Pancreas (tissue), 10 donors: ENCODE results near the gene STH. TPM values are rescaled to one million over a fixed set of nuclear protein-coding genes. Genes with fewer than 3 reads are reported as not detected.

ENCODE experiments used
- ATAC-seq, 4 donors: fragments of 200-7000 bp; cut with Tn5 transposase; one replicate each; pipeline versions ENCODE4 v1.8.0 to v1.9.1; 2020; ENCODE audit warnings: mild to moderate bottlenecking in 4 of 4, moderate library complexity in 4 of 4
- DNase-seq, 6 donors: peaks; one replicate each; pipeline ENCODE4 v3.0.0-alpha.2; 2020
- FAIRE-seq: peaks from 2 replicates; lab custom pipeline; 2012; peaks lifted over from hg19 to GRCh38; lab: Jason Lieb, UNC
- H3K27ac ChIP-seq, 4 donors: fragments of 200-600 bp; sonication (generic); 1 replicate in 3 of 4; 2 replicates in 1 of 4; pipeline versions ENCODE4 v1.5.0 to v1.8.0; 2020
- H3K27me3 ChIP-seq, 4 donors: fragments of 200-600 bp; one replicate each; pipeline ENCODE4 v1.8.0; 2021
- H3K36me3 ChIP-seq, 3 donors: fragments of 200-600 bp; sonication (generic) in 1 of 3; one replicate each; pipeline versions ENCODE4 v1.5.0 to v1.8.0; 2020 to 2021
- H3K4me1 ChIP-seq, 3 donors: fragments of 200-600 bp; one replicate each; pipeline ENCODE4 v1.8.0; 2021
- H3K4me3 ChIP-seq, 4 donors: fragments of 200-600 bp; sonication (generic) in 2 of 4; one replicate each; pipeline versions ENCODE4 v1.5.0 to v1.8.0; 2020 to 2021
- H3K9me3 ChIP-seq, 4 donors: fragments of 200-600 bp; one replicate each; pipeline ENCODE4 v1.8.0; 2021
- WGBS, 2 donors: extraction: QIAGEN DNeasy Blood & Tissue Kit; methylation state at CpG; one replicate each; pipeline ENCODE4 v1.1.7; 2013; 5-methylcytosine and 5-hydroxymethylcytosine counted together
- intact Hi-C, 3 donors: fragments of 100-400 bp; cut with DNase I; formaldehyde crosslinking; loops; one replicate each; pipeline versions ENCODE4 v1.11.1 to v1.14.2; 2022
- polyA plus RNA-seq, 2 donors: library from polyadenylated mRNA; stranded (reverse); fragments of 200-250 nt; gene quantifications; one replicate each; pipeline ENCODE4 v1.2.3, GENCODE V29; 2013
- total RNA-seq, 6 donors: library from RNA; stranded (reverse); fragmentation: NEBNext Ultra II Directional in 4 of 6; extraction: Animal tissue kit (Norgen Biotek cat#: 25700) in 4 of 6; gene quantifications; one replicate each; pipeline versions ENCODE4 v1.2.1 to v1.2.4, GENCODE V29; 2021 to 2023
- TF ChIP-seq, protein P1 (sequence below), 4 donors: fragments of 200-600 bp; sonication (generic) in 3 of 4; IDR thresholded peaks; one replicate each; pipeline versions ENCODE4 v1.5.0 to v1.8.0; 2021; ENCODE audit warnings: antibody characterized with exemption in 4 of 4
- donor health status: healthy with polysubstance abuse.
- donor health status: DM: no; HTN: no; CAD: no; lungs with moderate emphysema.
- donor health status: DM: no; HTN: no; CAD: no.
- donor health status: control.
- donor health status: control.
- donor health status: Bipolar disorder and iron deficiency.
- donor health status: DM: yes; HTN: yes; CAD: no.
- donor health status: DM: no; HTN: no; CAD: no.
- donor health status: DM: no; HTN: no; CAD: no.
- donor health status: DM: yes; HTN: yes; CAD: no.

The STH gene
- total and polyA plus RNA-seq, 8 donors, result not detected

DNA sequence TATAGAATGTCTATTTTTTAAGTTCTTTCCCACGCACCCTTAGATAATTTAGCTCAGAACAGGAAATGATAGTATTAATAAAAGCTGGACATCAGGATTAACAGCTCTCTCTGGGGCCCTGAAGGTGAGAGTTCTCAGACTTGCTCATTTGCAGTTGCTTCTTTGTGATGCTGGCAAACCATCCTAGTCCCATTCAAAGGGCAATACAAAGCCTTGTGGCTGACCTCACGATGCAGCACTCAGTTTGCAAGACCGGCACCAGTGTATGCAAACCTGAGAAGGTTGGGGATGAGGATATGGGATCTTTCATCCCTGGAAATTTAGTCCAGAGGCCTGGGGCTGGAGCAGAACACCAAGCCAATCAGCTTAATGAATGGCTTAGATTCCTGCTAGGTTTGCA lies 29.3 kb downstream of the STH start:
- H3K4me1 ChIP-seq, result peaks cover 26 to 60% (median 49%) of the 10 kb centered on the region in 3 donors
- TF ChIP-seq, protein P1, sequence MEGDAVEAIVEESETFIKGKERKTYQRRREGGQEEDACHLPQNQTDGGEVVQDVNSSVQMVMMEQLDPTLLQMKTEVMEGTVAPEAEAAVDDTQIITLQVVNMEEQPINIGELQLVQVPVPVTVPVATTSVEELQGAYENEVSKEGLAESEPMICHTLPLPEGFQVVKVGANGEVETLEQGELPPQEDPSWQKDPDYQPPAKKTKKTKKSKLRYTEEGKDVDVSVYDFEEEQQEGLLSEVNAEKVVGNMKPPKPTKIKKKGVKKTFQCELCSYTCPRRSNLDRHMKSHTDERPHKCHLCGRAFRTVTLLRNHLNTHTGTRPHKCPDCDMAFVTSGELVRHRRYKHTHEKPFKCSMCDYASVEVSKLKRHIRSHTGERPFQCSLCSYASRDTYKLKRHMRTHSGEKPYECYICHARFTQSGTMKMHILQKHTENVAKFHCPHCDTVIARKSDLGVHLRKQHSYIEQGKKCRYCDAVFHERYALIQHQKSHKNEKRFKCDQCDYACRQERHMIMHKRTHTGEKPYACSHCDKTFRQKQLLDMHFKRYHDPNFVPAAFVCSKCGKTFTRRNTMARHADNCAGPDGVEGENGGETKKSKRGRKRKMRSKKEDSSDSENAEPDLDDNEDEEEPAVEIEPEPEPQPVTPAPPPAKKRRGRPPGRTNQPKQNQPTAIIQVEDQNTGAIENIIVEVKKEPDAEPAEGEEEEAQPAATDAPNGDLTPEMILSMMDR (IDR thresholded peaks at IDR 0.05), result no peak
- H3K4me3 ChIP-seq, result no peak overlapping the region
- DNase-seq (no peak), ATAC-seq (no peak), FAIRE-seq (no peak)
- H3K9me3 ChIP-seq, result no peaks in the 10 kb centered on the region
- H3K27me3 ChIP-seq, result no peaks in the 10 kb centered on the region
- intact Hi-C loops, result no loop called here
- H3K36me3 ChIP-seq, result peaks cover 0 to 12% (median 5%) of the 10 kb centered on the region in 3 donors
- peak overlapping the region in 3 of 4 donors; percentile 46 to 77 (median 65) for H3K27ac ChIP-seq
- 51 to 63% methylated on average over 3 of the region's 3 CpGs for WGBS, 2 donors

DNA sequence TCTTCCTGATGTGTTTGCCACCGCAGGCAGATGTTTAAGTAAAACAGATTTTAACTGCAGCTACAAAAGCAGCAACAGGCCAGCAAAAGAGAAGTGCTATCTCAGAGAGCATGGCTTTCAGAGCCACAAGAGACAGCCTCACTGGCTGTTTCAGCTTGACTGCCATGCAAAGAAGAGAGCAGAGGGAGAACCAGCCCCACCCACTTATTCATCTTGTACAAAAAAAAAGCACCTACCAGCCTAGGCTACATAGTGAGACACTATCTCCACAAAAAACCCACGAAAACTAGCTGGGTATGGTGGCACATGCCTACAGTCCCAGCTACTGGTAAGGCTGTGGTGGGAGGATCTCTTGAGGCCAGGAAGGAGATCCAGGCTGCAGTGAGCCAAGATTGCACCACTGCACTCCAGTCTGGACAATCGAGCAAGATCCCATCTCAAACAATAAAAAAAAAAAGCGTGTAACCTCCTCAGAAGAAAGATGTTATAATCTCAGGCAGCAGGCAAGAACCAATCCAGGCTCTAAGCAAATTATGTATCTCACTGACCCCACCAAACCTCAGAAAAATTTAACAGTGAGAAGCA lies 30.0 kb downstream of the STH start:
- Histone ChIP-seq H3K27me3 (no peaks in the 10 kb centered on the region), H3K27ac (peak overlapping the region in 2 of 4 donors; percentile 52 to 77), H3K36me3 (peaks cover 0 to 12% (median 5%) of the 10 kb centered on the region in 3 donors), H3K4me1 (peaks cover 30 to 62% (median 55%) of the 10 kb centered on the region in 3 donors), H3K9me3 (no peaks in the 10 kb centered on the region), H3K4me3 (no peak overlapping the region)
- WGBS, 2 donors, result 36 to 48% methylated on average over 4 of the region's 4 CpGs
- intact Hi-C loops, result no loop called here
- DNase-seq (no peak), ATAC-seq (no peak), FAIRE-seq (no peak)
- TF ChIP-seq, protein P1 (IDR thresholded peaks at IDR 0.05), result no peak

DNA sequence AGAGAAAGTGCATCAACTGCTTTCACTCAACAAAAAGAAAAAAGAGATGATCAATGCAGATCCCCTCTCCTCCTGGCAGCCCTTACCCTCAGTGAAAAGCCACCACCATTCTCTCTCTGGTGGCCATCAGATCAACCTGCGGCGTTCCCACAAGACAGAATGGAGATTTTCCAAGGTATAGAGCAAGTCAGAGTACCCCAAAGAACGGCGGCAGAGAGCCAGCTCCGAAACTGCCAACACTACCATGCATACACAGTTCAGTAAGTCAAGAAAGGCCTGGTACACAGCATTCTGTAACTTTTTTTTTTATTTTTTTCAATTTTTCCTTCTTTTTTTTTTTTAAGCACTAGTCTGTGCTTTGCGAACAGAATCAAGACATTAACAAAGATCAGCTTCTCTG lies 30.6 kb downstream of the STH start:
- H3K27ac ChIP-seq, result peak overlapping the region in 2 of 4 donors; percentile 52 to 77
- intact Hi-C loops, result no loop called here

DNA sequence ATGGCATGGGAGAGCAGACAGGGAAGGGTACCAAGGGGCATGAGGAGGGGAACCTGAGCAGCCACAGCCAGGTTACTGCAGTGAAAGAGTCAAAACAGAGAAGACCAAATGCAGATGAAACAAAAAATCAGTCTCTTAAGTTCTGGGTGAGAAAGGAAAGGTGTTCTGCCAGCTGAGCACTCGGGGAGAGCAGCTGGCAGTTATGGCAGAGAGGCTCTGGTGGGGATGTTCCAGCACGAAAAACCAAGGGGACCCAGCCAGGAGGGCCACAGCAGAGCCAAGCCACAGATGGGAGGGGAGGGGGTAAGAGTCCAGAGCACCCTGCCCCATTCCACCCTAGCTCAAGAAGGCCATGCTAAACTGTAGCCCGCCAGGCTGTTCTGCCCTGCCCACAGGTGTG lies 31.7 kb downstream of the STH start:
- Histone ChIP-seq H3K27me3 (no peaks in the 10 kb centered on the region), H3K9me3 (no peaks in the 10 kb centered on the region), H3K27ac (peak overlapping the region in 2 of 4 donors; percentile 50 to 77), H3K4me3 (no peak overlapping the region), H3K4me1 (peaks cover 37 to 69% (median 59%) of the 10 kb centered on the region in 3 donors), H3K36me3 (peaks cover 0 to 12% (median 5%) of the 10 kb centered on the region in 3 donors)
- WGBS, 2 donors, result 44 to 51% methylated on average over 3 of the region's 3 CpGs
- TF ChIP-seq, protein P1 (IDR thresholded peaks at IDR 0.05), result no peak
- DNase-seq, result peak in 1 of 6 donors; percentile 14
- no peak for FAIRE-seq
- intact Hi-C loops, result no loop called here
- no peak for ATAC-seq

More for the DNA sequence above, 30.6 kb downstream of the STH start:
- 44 to 49% methylated on average over 6 of the region's 6 CpGs for WGBS, 2 donors
- Histone ChIP-seq H3K36me3 (peaks cover 0 to 12% (median 5%) of the 10 kb centered on the region in 3 donors), H3K9me3 (no peaks in the 10 kb centered on the region), H3K4me1 (peaks cover 35 to 64% (median 59%) of the 10 kb centered on the region in 3 donors), H3K4me3 (no peak overlapping the region), H3K27me3 (no peaks in the 10 kb centered on the region)
- ATAC-seq (peak in 1 of 4 donors; percentile 1), FAIRE-seq (no peak), DNase-seq (peak in 1 of 6 donors; percentile 48)
- TF ChIP-seq, protein P1 (IDR thresholded peaks at IDR 0.05), result no peak

DNA sequence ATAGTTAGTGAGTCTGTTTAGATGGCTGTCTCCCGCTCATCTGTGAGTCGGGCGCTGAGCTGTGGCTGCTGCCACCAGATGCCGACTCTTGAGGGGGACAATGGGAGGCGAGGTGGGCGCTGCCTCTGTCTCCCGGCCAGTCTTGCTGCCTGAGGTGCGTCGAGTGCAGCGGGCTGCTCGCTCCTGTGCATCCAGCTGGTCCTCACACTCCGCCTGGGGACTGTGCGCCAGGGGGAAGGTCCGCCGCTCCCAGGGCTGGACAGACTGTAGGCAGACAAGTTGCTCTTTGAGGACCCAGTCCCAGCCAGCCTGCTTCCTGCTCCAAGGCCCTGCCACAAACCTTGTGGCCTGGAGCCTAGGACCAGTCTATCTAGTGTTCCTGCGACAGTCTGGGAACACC lies 32.4 kb downstream of the STH start:
- Histone ChIP-seq H3K36me3 (peaks cover 0 to 18% (median 8%) of the 10 kb centered on the region in 3 donors), H3K4me1 (peaks cover 38 to 65% (median 56%) of the 10 kb centered on the region in 3 donors), H3K27ac (peak overlapping the region in 3 of 4 donors; percentile 2 to 39 (median 16)), H3K4me3 (no peak overlapping the region), H3K27me3 (no peaks in the 10 kb centered on the region), H3K9me3 (no peaks in the 10 kb centered on the region)
- WGBS, 2 donors, result 73 to 96% methylated on average over 16 of the region's 16 CpGs
- DNase-seq, result peak in 2 of 6 donors; percentile 17 to 77
- no peak for ATAC-seq
- no peak for FAIRE-seq
- intact Hi-C loops, result no loop called here
- TF ChIP-seq, protein P1 (IDR thresholded peaks at IDR 0.05), result no peak
